Colon (tissue), 2 donors: ENCODE results near the gene SORCS2.

ENCODE experiments used
- FAIRE-seq: peaks from 2 replicates; lab custom pipeline; 2012; peaks lifted over from hg19 to GRCh38; lab: Jason Lieb, UNC
- donor health status: control.
- donor health status: control.

The SORCS2 gene

GRCh38 chr4:7653510-7654369, 461.4 kb downstream of the SORCS2 start:
- no peak for FAIRE-seq

GRCh38 chr4:7654550-7655445, 462.5 kb downstream of the SORCS2 start:
- FAIRE-seq, result no peak

GRCh38 chr4:7655511-7656243, 463.3 kb downstream of the SORCS2 start:
- FAIRE-seq, result no peak

GRCh38 chr4:7656244-7656800, 464.0 kb downstream of the SORCS2 start:
- FAIRE-seq, result no peak

GRCh38 chr4:7657545-7658297, 465.4 kb downstream of the SORCS2 start:
- no peak for FAIRE-seq

- no peak for FAIRE-seq
Observed at GRCh38 chr4:7658341-7659204, 466.2 kb downstream of the SORCS2 start.

GRCh38 chr4:7659429-7660175, 467.3 kb downstream of the SORCS2 start:
- no peak for FAIRE-seq

- no peak for FAIRE-seq
Observed at GRCh38 chr4:7660176-7661039, 468.1 kb downstream of the SORCS2 start.

GRCh38 chr4:7661066-7661748, 468.9 kb downstream of the SORCS2 start:
- FAIRE-seq, result no peak

- FAIRE-seq, result no peak
Observed at GRCh38 chr4:7661846-7662506, 469.6 kb downstream of the SORCS2 start.

- no peak for FAIRE-seq
Observed at GRCh38 chr4:7662507-7662846, 470.1 kb downstream of the SORCS2 start.

- no peak for FAIRE-seq
Observed at GRCh38 chr4:7663075-7663541, 470.8 kb downstream of the SORCS2 start.

- no peak for FAIRE-seq
Observed at GRCh38 chr4:7664106-7664505, 471.8 kb downstream of the SORCS2 start.

- no peak for FAIRE-seq
Observed at GRCh38 chr4:7665321-7665720, 473.0 kb downstream of the SORCS2 start.

GRCh38 chr4:7666011-7666410, 473.7 kb downstream of the SORCS2 start:
- FAIRE-seq, result no peak

- no peak for FAIRE-seq
Observed at GRCh38 chr4:7666744-7667143, 474.4 kb downstream of the SORCS2 start.

GRCh38 chr4:7668271-7668670, 475.9 kb downstream of the SORCS2 start:
- no peak for FAIRE-seq
